Stimulated activated CD4-positive, alpha-beta T cell treated with anti-CD3 and anti-CD28 coated beads, TNF-alpha, amount 100 ng/mL, for 1 hour (primary cell): ENCODE measurements around the gene DENND10.
"Not testable (repeated sequence)": the region's sequence is repeated elsewhere in the genome, so short reads cannot be mapped to it uniquely, and the experiment has no call there.

Source experiments
- DNase-seq, 3 donors: peaks; one replicate each; pipeline ENCODE4 v3.0.0-alpha.2; 2020; ENCODE audit warnings: low read depth in 3 of 3, low spot score in 1 of 3

Gene DENND10

DNA sequence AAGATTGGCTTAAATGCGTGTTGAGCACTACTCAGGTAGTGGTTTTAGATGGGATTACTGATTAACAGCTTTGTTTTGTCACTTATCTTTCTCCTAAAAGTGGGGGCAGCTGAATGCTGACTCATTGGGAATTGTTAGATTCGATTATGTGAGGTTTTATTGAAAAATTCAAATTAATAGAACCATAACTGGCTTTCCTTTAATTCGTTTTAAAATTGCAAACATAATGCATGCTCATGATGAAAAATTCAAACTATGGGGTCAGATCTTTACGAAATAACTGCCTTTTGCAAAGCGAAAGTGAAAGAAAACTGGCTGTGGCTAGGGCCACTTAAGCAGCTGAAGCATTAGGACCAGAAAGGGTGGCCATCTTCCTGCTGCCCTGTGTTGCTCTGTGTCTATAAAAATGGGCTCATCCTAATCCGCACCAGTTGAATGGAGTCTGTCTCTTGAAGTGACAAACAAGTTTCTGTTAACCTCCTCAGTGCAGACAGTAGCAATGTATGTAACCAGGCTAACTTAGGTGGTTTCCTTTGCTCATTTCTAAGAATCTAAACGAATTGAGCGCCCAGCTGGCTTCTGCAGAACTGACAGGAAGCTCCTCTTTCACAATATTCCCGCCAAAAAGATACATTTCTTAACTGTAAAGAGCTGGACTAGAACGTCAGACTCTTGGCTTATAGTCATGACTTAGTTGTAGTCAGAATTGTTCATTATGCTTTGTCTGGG, 27.8 kb downstream of the DENND10 start:
- no peak for DNase-seq

GRCh38 chr10:119132521-119133345, 28.8 kb downstream of the DENND10 start:
- DNase-seq: no peak

DNA sequence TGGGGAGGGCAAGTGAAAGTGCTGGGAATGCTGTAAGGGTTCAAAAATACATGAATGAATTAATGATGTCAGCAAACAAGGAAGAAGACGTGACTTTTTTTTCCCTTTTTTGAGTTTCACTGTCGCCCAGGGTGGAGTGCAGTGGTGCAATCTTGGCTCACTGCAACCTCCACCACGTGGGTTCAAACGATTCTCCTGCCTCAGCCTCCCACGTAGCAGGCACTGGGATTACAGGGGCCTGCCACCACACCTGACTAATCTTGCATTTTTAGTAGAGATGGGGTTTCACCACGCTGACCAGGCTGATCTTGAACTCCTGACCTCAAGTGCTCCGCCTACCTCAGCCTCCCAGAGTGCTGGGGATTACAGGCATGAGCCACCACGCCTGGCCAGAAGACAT, 30.0 kb downstream of the DENND10 start:
- DNase-seq: no peak

DNA sequence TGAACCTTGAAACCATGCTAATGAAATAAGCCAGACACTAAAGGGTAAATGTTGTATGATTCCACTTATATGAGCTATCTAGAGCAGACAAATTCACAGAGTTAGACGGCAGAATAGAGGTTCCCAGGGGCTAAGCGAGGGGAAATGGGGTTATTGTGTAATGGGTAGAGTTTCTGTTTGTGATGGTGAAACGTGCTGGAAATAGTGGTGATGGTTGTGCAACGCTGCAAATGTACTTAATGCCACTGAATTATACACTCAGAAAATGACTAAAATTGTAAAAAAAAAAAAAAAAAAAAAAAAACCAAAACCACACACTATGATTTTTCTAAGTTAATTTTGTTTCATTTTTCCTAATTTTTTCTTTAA, 31.6 kb downstream of the DENND10 start:
- no peak for DNase-seq

- DNase-seq: no peak
Measured at GRCh38 chr10:119136084-119136483, 32.2 kb downstream of the DENND10 start.

- not testable (repeated sequence) for DNase-seq
Measured at GRCh38 chr10:119137878-119138277, 34.0 kb downstream of the DENND10 start.

DNA sequence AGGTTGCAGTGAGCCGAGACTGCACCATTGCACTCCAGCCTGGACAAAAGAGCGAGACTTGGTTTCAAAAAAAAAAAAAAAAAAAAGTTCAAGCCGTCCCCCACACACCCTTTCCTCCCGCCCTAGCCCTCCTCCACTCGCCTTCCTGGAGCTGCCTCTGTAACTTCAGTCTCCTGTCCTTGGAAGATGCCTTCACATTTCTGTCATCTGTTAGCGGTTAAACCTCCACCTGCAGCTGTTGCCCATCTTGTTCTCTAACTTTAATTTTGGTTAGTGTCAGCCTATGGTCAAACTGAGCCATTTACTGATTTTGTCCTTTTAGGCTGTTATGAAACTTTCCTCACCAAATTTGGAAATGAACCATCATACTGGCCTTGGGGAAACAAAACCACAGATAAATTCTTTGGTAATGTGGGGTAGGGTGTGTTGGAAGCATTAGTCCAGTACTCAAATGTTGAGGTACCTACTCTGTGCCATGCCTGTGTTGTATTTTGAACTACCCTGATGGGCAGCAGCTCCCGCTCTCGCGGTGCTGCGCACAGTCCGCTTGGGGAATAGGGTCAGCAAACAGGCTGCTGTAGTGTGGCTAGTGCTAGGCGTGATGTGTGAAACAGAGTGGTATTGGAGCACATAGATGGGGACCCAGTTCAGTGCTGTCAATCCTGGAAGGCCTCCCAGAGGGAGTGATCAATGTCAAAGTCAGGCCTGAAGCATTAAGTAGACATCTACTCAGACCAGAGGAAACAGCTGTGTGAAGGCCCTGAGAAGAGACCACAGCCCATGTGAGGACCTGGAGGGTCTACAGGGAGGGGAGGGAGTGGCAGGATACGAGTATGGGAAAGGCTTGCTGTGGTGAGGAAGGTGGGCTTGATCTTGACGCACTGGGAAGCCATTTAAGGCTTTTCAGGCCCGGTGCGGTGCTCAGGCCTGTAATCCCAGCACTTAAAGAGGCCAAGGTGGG, 34.7 kb downstream of the DENND10 start:
- no peak for DNase-seq

DNA sequence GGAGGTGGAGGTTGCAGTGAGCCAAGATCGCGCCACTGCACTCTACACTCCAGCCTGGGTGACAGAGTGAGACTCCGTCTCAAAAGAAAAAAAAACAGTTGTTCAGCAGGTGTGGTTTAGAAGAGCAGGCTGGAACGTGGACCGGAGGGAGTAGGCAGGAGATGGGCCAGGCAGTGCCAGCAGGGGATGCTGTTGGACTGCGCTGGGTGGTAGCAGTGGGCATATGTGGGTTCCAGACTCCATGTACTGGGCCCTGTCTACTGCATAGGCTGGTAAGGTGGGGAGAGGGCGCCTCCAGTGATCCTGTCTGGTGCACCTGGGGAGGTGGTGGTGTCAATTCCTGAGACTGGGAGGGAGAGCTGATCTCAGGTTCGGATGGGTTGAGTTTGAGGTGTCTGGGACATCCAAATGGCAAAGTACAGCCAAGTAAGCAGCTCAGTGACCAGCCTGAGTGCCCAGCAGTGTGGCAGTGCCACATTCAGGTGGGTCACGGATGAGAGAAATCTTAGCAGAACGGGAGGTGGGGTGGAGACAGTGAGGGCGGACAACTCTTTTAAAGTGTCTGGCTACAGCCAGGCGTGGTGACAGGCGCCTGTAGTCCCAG, 35.7 kb downstream of the DENND10 start:
- DNase-seq: peak; percentile 8 to 28 (median 21)

GRCh38 chr10:119140603-119141245, 36.8 kb downstream of the DENND10 start:
- no peak for DNase-seq

GRCh38 chr10:119143657-119144056, 39.7 kb downstream of the DENND10 start:
- DNase-seq: no peak

GRCh38 chr10:119149157-119149556, 45.2 kb downstream of the DENND10 start:
- DNase-seq: no peak

- DNase-seq: no peak
Measured at GRCh38 chr10:119149729-119150128, 45.8 kb downstream of the DENND10 start.

- not testable (repeated sequence) for DNase-seq
Measured at GRCh38 chr10:119151601-119152000, 47.7 kb downstream of the DENND10 start.

- no peak for DNase-seq
Measured at GRCh38 chr10:119153041-119153440, 49.1 kb downstream of the DENND10 start.

DNA sequence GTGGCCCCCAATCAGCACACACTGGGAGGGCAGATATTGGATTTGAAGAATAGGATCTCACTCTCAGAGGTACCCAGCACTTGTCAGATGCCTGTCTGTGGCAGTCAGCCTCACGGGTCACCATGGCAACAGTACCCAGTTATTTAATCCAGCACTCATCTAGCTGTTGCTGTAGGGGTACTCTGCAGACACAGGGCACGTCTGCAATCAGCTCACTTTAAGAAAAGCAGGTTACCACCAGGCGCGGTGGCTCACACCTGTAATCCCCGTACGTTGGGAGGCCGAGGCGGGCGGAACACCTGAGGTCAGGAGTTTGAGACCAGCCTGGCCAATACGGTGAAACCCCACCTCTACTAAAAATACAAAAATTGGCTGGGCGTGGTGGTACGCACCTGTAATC, 49.7 kb downstream of the DENND10 start:
- DNase-seq: no peak

GRCh38 chr10:119159332-119159731, 55.4 kb downstream of the DENND10 start:
- no peak for DNase-seq

DNA sequence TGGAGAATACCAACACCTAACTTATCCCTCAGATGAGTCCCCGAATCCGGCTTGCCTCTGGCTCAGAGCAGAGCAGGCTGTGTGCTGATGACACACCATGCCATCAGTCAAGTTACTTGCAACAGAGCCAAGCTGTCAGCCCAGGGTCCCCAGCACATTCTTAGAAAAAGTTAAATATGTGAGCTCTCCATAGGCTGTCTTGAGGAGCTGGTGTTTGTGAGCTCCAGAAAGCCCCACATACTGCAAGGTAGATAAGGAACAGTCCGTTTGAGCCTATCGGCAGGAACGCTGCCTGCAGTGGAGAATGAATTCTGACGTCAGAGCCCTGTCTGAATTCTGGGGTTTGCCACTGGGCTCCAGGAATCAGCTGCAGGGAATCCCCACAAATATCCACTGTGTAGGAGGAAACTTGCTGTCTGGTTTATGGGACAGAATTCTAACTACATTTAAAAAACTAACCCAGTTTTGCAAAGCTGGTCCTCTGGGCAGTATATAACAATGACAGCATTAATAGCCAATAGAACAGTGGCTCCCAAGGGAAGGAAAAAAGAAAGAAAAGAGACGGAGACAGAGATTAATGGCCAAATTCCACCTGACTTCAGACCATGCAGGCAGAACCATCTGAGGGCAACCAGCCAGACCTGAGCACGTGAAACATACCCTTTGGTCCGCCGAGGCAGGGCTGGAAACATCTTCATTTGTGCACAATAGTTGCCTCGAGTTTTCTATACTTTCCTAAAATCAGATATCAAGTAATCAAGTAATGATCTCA, 58.0 kb downstream of the DENND10 start:
- no peak for DNase-seq

DNA sequence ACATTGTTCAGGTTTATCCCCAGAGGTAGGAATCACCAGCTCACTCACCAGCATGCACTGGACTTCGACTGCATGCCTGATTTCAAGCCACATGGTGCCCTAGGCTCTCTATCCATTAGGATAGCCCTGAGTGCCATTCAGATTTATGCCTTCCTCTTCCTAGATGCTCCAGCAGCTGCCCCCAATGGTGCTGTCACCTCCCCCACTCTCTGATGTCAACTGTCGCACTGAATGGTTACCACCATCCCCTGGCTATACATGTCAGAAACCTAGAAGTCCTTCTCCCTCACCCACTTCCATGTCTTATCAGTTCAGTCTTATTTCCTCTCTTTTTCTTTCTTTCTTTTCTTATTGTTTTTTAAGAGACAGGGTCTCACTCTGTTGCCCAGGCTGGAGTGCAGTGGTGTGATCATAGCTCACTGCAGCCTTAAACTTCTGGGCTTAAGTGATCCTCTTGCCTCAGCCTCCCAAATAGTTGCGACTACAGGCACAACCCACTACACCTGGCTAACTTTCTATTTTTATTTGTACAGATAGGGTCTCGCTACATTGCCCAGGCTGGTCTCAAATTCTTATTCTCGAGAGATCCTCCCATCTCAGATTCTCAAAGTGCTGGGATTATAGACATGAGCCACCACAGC, 58.7 kb downstream of the DENND10 start:
- DNase-seq: no peak
